ENCODE measurements around the gene SERINC3. TPM values are rescaled to one million over a fixed set of nuclear protein-coding genes. Genes with fewer than 3 reads are reported as not detected.
A peak's percentile ranks its signal among the peaks of the same experiment; 100 is the strongest.

SERINC3 gene
- total and polyA plus RNA-seq, 2 of the 13 experiments (the other 11 are each of a cell fraction or from before 2014, with no cell fraction given): 82.0 to 226 TPM

DNA sequence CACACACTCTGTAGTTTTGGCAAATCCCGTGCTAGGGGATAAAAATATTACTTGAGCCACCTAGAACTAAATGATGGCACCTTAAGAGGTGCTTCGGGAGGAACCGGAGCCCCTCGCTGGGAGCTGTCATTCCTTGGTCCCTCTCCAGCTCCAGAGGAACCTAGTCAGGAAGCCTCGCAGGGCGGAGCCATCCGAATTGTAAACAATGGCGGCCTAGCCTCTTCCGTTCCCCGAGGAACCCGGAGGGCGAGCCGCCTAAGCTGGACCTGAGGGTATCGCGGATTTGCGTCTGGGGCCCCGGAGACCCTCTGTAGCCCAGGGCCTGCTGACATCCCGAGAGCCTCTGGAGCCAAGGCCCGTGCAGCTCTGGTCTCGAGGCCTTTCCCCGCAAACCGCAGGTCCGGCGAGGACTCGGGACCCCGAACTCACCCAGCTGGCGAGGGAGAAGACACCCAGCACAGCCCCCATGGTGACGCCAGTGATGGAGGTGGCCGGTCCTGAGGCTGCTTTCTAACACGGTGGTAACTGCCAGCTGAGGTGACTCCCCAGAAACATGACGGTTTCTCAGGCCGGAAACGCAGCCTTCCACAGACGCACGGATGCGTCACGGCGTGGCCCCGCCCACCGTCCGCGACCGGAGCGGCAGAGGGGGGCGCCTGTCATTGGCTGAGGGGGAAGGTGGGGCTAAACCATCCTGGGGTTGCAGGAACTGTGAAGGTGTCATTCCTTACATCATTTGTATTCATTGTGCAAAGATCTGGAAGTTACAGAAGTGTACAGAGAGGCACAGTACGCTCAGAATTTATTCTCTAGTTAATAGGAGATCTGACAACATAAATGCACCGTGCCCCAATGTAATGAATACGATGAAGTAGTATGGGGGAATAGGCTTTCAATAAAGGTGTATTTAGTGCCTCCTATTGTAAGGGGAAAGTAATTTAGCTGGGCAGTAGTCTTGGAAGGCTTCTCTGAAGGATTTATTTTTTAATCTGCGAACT, at the start of gene SERINC3 (continued):
- TF ChIP-seq, protein P1, sequence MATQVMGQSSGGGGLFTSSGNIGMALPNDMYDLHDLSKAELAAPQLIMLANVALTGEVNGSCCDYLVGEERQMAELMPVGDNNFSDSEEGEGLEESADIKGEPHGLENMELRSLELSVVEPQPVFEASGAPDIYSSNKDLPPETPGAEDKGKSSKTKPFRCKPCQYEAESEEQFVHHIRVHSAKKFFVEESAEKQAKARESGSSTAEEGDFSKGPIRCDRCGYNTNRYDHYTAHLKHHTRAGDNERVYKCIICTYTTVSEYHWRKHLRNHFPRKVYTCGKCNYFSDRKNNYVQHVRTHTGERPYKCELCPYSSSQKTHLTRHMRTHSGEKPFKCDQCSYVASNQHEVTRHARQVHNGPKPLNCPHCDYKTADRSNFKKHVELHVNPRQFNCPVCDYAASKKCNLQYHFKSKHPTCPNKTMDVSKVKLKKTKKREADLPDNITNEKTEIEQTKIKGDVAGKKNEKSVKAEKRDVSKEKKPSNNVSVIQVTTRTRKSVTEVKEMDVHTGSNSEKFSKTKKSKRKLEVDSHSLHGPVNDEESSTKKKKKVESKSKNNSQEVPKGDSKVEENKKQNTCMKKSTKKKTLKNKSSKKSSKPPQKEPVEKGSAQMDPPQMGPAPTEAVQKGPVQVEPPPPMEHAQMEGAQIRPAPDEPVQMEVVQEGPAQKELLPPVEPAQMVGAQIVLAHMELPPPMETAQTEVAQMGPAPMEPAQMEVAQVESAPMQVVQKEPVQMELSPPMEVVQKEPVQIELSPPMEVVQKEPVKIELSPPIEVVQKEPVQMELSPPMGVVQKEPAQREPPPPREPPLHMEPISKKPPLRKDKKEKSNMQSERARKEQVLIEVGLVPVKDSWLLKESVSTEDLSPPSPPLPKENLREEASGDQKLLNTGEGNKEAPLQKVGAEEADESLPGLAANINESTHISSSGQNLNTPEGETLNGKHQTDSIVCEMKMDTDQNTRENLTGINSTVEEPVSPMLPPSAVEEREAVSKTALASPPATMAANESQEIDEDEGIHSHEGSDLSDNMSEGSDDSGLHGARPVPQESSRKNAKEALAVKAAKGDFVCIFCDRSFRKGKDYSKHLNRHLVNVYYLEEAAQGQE (IDR thresholded peaks at IDR 0.05; ENCODE audit: borderline replicate concordance in 1 of 2, low read depth in 1 of 2, low read length in 2 of 2): no peak
- TF ChIP-seq ATF1 (CRISPR knock-in tag; IDR thresholded peaks at IDR 0.05) (peak; percentile 90), ZNF703 (CRISPR knock-in tag; IDR thresholded peaks at IDR 0.05; ENCODE audit: borderline replicate concordance) (no peak), ZMAT3 (CRISPR knock-in tag; conservative IDR thresholded peaks at IDR 0.05) (peak; percentile 91), ZNF562 (CRISPR knock-in tag; IDR thresholded peaks at IDR 0.05; ENCODE audit: borderline replicate concordance) (no peak), NFE2L2 (IDR thresholded peaks at IDR 0.05; ENCODE audit: low read length) (no peak), ZNF263 (CRISPR knock-in tag; IDR thresholded peaks at IDR 0.05) (peak; percentile 58; the same call in 1 of the 2 replicates), FOXM1 (CRISPR knock-in tag; IDR thresholded peaks at IDR 0.05) (no peak), ZNF34 (CRISPR knock-in tag; IDR thresholded peaks at IDR 0.05; ENCODE audit: borderline replicate concordance) (peak; percentile 76), ZNF33B (CRISPR knock-in tag; IDR thresholded peaks at IDR 0.05) (peak; percentile 80; the same call in 1 of the 2 replicates), ZNF570 (CRISPR knock-in tag; IDR thresholded peaks at IDR 0.05; ENCODE audit: borderline replicate concordance) (no peak), NFYB (CRISPR knock-in tag; IDR thresholded peaks at IDR 0.05) (peak; percentile 83), DR1 (CRISPR knock-in tag; IDR thresholded peaks at IDR 0.05) (peak; percentile 87; the same call in 1 of the 2 replicates), PHF8 (CRISPR knock-in tag; IDR thresholded peaks at IDR 0.05) (peak; percentile 99), NCOA1 (CRISPR knock-in tag; IDR thresholded peaks at IDR 0.05) (peak; percentile 80), SOX5 (CRISPR knock-in tag; IDR thresholded peaks at IDR 0.05; ENCODE audit: borderline replicate concordance) (peak; percentile 8; the same call in 1 of the 2 replicates), RELA (CRISPR knock-in tag; IDR thresholded peaks at IDR 0.05) (no peak), STAT5B (CRISPR knock-in tag; IDR thresholded peaks at IDR 0.05) (no peak), KLF13 (CRISPR knock-in tag; IDR thresholded peaks at IDR 0.05) (no peak), SIX1 (CRISPR knock-in tag; IDR thresholded peaks at IDR 0.05; ENCODE audit: borderline replicate concordance) (no peak), ZNF816 (CRISPR knock-in tag; IDR thresholded peaks at IDR 0.05; ENCODE audit: borderline replicate concordance) (peak; percentile 80), SMARCE1 (IDR thresholded peaks at IDR 0.05; ENCODE audit: borderline replicate concordance) (no peak), FOXA3 (CRISPR knock-in tag; IDR thresholded peaks at IDR 0.05) (peak; percentile 91)
- TF ChIP-seq, protein P2, sequence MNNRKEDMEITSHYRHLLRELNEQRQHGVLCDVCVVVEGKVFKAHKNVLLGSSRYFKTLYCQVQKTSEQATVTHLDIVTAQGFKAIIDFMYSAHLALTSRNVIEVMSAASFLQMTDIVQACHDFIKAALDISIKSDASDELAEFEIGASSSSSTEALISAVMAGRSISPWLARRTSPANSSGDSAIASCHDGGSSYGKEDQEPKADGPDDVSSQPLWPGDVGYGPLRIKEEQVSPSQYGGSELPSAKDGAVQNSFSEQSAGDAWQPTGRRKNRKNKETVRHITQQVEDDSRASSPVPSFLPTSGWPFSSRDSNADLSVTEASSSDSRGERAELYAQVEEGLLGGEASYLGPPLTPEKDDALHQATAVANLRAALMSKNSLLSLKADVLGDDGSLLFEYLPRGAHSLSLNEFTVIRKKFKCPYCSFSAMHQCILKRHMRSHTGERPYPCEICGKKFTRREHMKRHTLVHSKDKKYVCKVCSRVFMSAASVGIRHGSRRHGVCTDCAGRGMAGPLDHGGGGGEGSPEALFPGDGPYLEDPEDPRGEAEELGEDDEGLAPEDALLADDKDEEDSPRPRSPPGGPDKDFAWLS (CRISPR knock-in tag; IDR thresholded peaks at IDR 0.05; ENCODE audit: borderline replicate concordance): peak; percentile 96; the same call in 1 of the 2 replicates
- TF ChIP-seq, protein P3, sequence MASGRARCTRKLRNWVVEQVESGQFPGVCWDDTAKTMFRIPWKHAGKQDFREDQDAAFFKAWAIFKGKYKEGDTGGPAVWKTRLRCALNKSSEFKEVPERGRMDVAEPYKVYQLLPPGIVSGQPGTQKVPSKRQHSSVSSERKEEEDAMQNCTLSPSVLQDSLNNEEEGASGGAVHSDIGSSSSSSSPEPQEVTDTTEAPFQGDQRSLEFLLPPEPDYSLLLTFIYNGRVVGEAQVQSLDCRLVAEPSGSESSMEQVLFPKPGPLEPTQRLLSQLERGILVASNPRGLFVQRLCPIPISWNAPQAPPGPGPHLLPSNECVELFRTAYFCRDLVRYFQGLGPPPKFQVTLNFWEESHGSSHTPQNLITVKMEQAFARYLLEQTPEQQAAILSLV (CRISPR knock-in tag; IDR thresholded peaks at IDR 0.05; ENCODE audit: borderline replicate concordance): peak; percentile 93; the same call in 1 of the 2 replicates
